NCI-H226 (cell line): Measurements from ENCODE around the gene ATP10A.
"Not testable (repeated sequence)": the region's sequence is repeated elsewhere in the genome, so short reads cannot be mapped to it uniquely, and the experiment has no call there.

ENCODE experiments used
- DNase-seq: peaks from one replicate; pipeline ENCODE4 v3.0.0-alpha.2; 2015

ATP10A gene

DNA sequence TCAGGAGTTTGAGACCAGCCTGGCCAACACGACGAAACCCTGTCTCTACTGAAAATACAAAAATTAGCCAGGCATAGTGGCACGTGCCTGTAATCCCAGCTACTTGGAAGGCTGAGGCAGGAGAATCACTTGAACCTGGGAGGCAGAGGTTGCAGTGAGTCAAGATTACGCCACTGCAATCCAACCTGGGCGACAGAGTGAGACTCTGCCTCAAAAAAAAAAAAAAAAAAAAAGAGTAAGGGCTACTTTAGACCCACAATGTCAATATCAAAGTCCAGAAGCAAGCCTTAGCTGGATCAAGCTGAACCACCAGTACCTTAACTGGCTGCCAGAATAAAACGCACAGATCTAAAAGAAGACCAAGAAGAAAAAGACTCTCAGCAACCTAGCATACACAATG lies 17.8 kb upstream of the ATP10A start:
- not testable (repeated sequence) for DNase-seq

DNA sequence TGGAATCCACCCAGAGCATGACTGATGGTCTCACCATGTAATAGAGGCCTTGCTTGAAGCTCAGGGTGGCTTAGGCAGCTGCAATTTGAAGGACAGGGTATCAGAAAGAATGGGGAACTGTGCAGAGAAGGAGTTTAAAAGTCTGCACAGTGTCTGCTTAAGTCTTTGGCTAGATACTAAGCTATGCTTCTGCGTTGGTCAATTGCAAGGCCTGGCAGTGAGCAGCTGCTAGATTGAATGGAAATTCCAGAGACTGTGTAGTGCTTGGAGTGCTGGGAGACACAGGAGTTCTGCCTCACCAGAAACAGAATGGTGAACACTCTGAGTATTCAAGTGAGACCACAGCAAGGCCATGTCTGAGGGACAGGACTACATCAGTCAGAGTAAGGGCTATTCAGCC lies 17.3 kb upstream of the ATP10A start:
- DNase-seq, result no peak

DNA sequence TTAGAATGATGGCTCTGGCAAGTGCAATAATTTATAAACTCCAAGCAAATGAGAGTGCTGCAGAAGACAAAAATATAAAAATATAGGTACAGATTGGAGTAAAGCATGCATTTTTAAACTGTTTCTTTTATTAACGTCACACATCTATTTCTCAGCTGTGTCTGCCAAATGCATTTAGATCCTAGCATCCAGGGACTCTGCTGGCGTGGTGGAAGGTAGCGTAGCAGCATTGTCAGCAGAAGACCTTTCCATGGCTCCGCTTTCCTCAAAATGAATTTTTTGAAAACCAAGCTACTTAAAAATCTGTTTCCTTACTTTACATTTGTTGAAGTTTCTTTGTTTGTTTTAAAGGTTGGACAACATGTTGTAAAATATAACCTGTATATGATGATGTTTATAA lies 16.3 kb upstream of the ATP10A start:
- no peak for DNase-seq

DNA sequence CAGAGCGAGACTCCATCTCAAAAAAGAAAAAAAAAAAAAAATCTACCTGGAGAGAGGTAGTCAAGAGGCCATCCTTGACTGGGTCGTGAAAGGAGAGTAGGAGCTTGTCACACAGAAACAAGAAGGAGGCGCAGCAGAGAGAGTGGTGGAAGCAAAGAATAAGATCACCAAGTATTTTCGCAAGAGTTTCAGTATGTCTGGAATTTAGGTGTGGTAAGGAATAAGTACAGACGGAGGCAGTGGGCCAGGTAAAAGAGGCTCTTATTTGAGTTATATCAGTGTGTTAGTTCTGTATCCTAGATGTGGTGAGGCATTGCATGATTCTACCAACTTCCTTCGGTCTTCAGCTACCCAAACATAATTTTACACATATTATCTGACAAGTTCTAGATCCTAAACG lies 14.6 kb upstream of the ATP10A start:
- DNase-seq, result no peak

DNA sequence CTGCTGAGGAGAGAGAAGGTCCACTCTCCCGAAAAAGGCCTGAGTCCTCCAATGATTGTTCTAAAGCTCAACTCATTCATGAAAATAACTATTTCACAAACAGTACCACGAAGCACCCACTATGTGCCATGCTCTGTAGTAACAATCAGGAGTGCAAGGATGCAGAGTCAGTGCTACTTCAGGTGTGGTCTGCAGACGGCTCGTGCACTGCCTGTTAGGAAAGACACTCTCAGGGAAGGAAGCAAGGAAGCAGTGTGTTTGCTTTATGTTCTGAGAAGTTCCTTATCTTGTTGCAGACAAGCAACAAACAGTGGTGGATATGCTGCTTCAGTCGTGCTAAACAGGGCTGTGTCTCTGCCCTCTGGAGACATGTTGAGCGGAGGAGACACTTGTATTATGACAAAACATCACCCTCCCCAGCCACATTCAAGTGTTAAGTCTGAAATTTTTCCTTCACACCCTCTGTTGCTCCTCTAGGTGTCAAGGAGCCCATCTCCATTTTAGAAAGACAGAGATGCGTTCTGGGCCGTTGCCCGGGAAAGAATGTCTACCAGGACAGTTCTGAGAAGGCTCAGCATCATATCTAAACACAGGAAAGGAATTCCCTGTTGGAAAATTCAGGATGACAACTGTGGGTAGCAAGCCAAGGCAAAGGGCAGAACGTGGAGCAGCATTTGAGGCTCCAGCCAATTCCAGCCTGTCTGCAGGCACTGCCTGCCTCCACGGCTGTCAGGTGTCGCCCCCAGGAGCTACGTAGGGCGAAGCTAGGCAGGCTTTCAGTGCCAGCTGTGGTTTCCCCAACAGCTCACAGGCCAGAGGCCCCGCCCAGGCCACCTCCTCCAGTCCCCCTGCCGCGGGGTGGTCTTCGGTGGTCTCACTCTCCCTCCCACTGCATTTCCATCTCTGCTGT lies 13.4 kb upstream of the ATP10A start:
- no peak for DNase-seq

DNA sequence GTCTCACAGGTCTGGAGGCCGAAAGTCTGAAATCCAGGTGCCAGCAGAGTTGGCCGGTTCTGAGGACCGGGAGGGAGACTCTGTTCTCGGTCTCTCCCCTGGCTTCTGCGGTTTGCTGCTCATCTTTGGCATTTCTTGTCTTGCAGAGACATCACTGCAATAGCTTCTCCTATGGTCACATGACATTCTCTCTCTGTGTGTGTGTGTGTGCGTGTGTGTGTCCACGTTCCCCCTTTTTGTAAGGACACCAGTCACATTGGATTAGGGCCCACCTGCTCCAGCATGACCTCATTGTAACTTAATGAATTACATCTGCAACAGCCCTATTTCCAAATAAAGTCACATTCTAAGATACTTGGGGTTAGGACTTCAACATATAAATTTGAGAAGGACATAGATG lies 12.4 kb upstream of the ATP10A start:
- no peak for DNase-seq

DNA sequence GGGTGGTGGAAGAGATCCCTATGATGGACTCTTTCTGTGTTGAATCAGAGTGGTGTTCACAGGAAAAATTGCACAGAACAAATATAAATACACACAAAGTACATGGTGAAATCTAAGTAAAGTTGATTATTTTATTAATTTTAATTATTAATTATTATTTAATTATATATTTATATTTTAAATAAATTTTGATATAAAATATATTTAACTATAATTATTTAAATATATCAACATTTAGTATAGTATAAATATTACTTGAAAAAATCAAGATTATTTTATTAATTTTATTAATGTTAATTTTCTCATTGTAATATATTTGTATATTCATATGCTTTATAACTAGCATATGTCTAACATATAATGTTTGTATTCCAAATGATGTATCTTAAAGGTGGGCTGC lies 11.3 kb upstream of the ATP10A start:
- no peak for DNase-seq

DNA sequence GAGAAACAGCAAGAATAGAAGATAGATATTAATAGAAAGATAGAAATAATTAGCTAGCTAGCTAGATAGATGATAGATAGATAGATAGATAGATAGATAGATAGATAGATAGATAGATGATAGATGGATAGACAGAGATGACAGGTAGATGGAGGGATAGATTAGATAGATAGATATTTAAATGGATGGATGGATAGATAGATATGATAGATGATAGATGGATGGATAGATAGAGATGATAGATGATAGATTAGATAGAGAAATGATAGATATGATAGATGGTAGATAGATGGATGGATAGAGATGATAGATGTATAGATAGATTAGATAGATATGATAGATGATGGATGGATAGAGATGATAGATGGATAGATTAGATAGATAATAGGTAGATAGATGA lies 8.3 kb upstream of the ATP10A start:
- DNase-seq, result no peak

DNA sequence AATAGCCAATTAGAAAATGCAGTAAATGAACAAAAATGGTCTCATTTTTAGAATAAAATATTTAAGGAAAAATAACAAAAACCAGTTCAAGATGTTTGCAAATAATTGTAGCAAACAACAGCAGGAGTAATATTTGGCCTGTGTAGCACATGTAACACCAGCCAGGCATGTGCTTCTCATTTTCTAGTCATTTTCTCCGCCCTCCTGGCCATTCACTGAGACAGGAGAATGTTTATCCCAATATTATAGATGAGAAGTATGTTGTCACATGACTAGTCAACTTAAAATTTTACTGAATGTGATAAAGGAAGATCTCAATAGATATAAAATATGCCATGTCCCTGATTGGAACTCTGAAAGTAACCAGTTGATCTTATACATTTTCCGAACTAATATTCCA lies 7.8 kb upstream of the ATP10A start:
- DNase-seq, result no peak

DNA sequence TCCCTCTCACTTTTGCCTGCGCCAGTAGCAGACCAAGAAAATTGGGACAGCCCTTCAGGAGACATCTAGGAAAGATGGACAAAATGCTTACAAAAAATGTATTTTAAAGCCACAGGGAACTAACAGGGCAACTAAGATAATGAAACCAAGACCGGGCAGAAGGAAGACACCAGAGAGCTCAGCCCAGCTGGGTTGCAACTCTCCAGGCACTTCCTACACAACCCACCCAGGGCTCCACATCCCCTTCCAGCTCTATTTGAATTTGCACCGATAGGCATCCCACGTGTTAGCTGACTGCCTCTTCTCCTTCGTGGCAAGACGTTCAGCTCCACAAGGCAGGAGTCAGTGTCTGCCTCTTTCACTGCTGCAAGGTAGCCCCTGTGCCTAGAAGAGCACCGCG lies 6.6 kb upstream of the ATP10A start:
- no peak for DNase-seq

DNA sequence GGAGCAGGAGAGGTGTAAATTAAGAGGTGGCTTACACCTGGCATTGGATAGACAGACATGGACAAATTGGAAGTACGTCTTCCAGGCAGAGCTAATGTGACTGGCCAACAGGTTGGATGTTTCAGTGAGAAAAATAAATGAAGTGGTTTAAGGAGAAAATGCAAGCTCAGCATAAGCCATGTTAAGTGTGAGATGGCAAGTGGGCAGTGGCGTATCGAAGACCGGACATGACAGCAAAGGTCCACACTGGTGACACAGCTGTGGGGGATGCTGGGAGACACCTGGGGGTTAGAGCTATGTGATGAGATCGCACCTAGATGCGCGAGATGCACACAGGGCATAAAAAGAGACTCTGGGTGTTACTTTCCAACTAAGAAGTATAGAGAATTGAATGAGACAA lies 3.7 kb upstream of the ATP10A start:
- no peak for DNase-seq

DNA sequence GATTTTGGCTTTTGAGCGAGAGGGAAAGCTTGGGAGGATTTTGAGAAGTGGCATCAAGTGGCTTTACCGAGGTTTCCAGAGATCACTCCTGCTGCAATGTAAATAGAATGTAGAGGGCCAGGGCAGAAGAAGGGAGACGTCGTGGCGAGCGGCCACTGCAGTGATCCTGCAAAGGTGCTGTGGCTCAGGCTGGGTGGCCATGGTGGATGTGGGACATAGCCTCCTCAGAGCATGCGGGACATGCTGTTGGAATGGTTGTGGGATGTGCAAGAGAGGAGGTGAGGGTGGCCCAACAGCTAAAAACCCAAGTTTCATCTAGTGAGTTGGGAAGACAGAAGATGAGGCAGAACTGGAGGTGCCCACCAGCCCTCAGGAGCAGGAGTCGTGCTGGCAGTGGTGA lies 3.1 kb upstream of the ATP10A start:
- no peak for DNase-seq

DNA sequence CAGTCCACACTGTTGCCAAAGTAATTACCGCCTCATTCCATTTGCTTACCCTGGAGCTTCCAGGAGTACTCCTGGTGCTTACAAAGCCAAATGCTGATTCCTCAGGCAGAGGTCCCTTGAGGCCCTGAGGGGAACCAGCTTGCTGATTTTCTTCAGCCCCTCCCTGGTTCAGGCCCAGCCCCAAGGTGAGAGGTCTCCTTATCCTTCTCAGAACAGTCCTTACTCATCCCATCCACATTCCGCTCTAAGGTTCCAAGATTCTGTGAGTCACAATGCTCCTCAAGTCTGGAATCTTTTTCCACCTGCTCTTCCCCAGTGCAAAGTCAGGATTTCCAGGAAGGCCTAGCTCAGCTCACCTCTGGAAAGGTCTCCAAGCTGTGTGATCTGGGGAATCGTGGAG lies 1.8 kb upstream of the ATP10A start:
- DNase-seq, result no peak

DNA sequence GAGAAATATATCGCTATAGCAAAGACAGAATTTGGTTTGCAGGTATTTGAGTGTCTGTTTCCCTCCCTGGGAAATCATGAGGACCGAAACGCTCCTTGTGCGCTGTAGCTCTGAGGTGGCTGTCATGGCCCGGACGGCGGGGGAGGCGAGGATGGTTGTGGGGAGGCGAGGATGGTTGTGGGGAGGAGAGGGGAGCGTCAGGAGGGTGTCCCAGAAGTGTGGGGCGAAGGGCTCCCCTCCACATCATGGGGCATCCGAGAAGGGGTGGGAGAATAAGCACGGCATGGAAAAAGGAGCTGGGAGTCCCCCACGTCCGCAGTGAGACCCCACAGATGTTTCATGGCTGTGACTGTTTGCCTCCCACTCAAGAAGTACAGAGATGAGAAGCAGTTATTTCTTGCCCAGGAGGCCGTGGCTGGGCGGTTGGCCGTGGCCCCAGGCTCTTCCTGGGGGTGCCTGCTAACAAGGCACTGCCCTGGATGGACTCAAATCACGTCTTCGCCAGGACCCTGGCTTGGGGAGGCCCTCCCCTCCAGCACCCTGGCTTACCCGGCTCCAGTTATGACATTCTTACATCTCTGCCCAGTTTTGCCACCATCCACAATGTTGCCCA lies 947 bp upstream of the ATP10A start:
- no peak for DNase-seq

DNA sequence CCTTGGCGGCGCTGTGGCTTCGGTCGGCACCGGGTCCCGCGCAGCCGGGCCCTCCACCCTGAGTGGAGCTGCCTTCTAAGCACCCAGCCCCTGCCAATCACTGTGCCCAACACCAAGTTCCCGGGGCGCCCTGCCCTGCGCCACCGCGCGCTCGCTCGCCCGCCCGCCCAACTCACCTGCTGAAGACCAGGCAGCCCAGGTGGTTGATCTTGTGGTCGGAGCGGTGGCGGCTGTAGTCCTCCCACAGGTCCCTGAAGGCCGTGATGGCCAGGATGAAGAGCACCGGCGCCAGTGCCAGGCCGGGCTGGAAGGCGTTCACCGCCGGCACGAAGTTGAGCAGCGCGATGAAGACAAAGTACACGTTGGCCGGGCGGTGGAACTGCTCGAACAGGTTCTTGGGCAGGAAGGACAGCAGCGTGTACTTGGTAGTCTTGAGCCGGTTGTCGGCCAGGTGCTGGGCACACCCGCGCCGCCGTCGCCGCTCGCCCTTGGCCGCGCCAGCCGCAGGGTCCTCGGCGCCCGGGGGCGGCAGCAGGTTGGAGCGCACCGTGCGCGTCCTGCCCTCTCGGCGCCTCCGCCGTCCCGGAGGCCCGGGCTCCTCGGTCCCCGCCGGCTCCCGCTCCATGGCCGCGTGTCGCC lies 536 bp downstream of the ATP10A start:
- no peak for DNase-seq

DNA sequence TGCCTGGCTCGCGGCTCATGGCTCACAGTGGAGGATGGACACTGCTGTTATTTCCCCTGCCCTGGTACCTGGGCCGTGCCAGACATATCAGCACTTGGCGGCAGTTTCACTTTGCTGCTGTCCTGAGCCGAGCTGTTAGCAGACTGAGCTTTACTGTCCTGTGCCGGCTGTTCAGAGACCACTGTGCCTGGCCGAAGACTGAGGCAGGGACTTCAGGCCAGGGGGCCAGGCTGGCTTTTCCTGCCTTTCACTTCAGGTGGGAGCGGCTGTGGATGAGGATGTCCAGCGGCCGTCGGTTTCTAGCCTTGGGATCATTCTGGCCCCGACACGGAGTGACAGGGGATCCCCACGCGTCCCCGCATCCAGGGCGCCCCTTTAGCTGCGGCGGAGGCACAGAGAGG lies 1.1 kb downstream of the ATP10A start:
- no peak for DNase-seq

DNA sequence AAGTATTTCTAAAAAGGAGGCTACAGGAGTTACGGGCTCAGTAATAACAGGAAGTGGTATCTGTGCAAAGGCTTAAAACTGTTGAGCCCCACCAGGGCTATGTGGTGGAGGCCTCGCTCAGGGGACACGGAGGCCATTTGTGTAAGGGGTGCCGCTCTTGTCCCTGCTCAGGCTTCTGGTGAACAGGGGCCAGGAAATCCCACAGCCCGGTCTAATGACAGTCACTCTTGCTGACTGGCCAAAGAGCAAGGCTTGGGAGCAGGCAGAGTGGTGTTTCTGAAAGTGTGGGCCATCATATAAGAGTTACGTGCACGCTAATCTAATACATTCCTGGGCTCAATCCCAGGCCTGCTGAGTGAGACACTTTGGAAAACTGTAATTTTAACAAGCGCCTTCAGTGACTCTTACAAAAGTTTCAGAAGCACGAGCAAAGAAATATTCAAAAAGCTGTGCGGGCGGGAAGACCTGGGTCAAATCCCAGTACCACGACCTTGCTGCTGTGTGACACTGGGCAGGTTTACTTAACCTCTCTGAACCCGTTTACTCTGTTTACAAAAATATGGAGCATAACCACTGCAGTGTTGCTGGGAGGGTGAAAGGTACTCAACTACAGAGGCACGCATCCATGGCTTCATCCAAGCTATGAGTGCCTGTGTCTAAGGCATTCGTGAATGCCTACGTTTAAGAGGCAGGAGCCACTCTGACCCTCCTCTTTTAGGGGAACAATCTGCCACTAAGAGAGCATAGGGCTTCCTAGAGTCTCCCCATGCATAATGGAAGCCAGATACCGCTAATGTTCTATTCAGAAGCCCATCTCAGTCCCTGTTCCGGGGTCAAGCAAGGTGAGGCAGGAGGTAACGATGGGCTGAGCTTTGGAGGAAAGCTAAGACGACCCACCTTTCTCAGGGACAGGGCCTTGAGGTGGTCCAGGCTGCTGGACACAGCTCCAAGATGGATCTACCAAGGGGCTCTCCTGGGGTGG lies 2.0 kb downstream of the ATP10A start:
- no peak for DNase-seq

DNA sequence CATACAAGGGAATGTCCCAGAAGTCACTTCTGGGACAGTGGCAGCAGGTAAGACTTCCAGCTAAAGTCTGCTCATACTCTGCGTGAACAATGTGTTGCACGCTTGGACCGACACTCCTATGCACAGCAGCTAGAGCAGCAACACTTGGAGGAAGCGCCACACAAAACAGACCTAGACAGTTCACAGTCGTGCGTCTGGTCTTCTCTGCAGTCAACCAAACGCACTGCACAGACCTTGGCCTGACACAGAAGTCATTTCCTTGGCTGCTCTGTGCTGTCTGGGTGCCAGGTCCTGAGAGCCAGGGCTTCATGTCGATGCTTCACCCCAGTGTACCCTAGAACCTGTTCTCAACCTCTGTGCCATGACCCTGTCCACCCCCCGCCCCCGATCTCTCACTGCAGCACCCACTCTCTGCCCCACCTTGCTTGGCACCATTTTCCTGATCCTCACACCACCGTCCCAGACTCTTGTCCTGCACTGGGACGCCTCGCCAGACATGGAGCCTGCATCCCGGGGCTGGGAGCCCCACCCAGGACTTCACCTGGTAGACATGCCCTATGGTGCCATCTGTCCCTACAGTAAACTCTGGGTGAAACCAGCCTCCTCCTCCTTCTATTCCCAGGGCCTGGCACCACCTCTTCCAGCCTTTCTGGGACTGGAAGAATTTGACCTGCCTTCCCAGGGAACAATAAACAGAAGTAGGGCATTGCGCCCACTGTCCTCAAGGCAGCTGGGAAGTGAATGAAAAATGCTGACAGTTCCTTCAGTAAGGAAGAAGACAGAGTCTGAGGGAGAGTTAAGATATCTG lies 3.1 kb downstream of the ATP10A start:
- no peak for DNase-seq

DNA sequence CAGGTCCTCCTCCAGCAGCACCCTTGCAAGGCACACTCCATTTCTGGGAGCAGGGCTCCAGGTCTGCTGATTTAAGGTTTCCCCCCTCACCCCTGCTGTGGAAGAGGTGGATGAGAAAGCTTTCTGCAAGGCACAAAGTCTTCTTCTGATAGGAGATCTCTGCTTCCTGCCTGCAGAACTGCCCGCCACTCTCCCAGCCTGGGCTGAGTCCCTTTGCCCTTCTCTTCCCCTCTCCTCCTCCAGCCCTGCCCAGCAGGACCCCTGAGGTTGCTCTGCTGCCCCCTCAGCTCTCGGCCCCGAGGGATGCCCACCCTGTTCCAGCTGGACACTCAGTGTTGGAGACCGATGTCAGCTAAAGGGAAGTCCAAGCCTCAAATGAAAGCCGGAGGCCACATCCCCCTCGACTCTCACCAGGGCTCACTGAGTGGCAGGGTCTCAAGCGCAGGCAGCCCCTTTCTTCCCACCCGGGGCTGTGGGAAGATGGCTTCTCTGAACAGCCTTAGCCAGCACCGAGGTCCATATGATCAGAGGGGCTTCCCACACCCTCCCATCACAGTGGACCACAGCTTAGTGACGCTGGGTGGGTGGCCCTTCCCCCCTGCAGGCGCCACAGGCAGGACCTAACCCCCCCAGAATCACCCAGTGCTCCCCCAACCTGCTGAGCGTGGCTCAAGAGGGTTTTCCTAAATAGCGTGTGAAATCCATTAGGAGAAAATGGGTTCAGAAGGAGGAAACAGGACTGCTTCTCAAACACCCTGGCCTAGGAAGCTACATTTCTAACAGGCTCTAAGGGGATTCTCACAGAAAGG lies 4.0 kb downstream of the ATP10A start:
- no peak for DNase-seq

DNA sequence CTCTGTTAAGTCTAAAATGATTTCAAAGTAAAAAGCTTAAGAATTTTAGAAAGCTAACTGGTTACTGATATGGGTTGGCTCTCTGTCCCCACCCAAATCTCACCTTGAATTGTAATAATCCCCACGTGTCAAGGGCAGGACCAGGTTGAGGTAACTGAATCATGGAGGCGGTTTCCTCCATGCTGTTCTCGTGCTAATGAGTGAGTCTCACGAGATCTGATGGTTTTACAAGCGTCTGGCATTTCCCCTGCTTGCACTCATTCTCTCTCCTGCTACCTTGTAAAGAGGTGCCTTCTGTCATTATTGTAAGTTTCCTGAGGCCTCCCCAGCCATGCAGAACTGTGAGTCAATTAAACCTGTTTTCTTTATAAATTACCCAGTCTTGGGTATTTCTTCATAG lies 7.1 kb downstream of the ATP10A start:
- not testable (repeated sequence) for DNase-seq
